Lung (tissue), 12 donors: Measurements from ENCODE around the gene EN1. TPM values are rescaled to one million over a fixed set of nuclear protein-coding genes. Genes with fewer than 3 reads are reported as not detected.

ENCODE experiments used
- ATAC-seq: fragments of 200-7000 bp; cut with Tn5 transposase; one replicate; pipeline ENCODE4 v1.9.1; 2020; ENCODE audit warnings: moderate number of reproducible peaks; ENCODE audit not compliant: insufficient read depth, low FRiP score
- DNase-seq, 3 donors: peaks; one replicate each; pipeline ENCODE4 v3.0.0-alpha.2; 2013 to 2017
- H3K27ac ChIP-seq, 2 donors: one replicate each; pipeline ENCODE4 v1.5.1; 2013; ENCODE audit warnings: mild to moderate bottlenecking in 2 of 2, moderate library complexity in 2 of 2, control low read depth in 1 of 2, inconsistent platforms in 1 of 2, low read depth in 1 of 2, low read length in 1 of 2
- H3K27me3 ChIP-seq, 3 donors: one replicate each; pipeline ENCODE4 v1.5.1; 2013; ENCODE audit warnings: low read length in 2 of 3; ENCODE audit not compliant: control insufficient read depth in 3 of 3, insufficient read depth in 3 of 3
- H3K36me3 ChIP-seq, 4 donors: one replicate each; pipeline ENCODE4 v1.5.1; 2013; ENCODE audit warnings: low read length in 4 of 4, mild to moderate bottlenecking in 1 of 4, moderate library complexity in 1 of 4; ENCODE audit not compliant: control insufficient read depth in 4 of 4, insufficient read depth in 4 of 4
- H3K4me1 ChIP-seq, 5 donors: one replicate each; pipeline ENCODE4 v1.5.1; 2013; ENCODE audit warnings: low read length in 5 of 5, mild to moderate bottlenecking in 2 of 5, moderate library complexity in 1 of 5; ENCODE audit not compliant: control insufficient read depth in 5 of 5, insufficient read depth in 5 of 5
- H3K4me3 ChIP-seq: one replicate; pipeline ENCODE4 v1.5.1; 2013; ENCODE audit warnings: mild to moderate bottlenecking, control low read depth, moderate library complexity
- H3K9ac ChIP-seq, 2 donors: one replicate each; pipeline ENCODE4 v1.5.1; 2013; ENCODE audit warnings: low read length in 2 of 2, control low read depth in 1 of 2; ENCODE audit not compliant: insufficient read depth in 1 of 2
- H3K9me3 ChIP-seq, 4 donors: one replicate each; pipeline ENCODE4 v1.5.1; 2013; ENCODE audit warnings: low read length in 3 of 4, mild to moderate bottlenecking in 1 of 4, moderate library complexity in 1 of 4; ENCODE audit not compliant: control insufficient read depth in 4 of 4, insufficient read depth in 3 of 4
- WGBS, 2 donors: extraction: QIAGEN DNeasy Blood & Tissue Kit; methylation state at CpG; one replicate each; pipeline ENCODE4 v1.1.7; 2013; 5-methylcytosine and 5-hydroxymethylcytosine counted together
- polyA plus RNA-seq, 2 donors: library from polyadenylated mRNA; stranded (reverse); fragments of 200-250 nt; gene quantifications; one replicate each; pipeline ENCODE4 v1.2.1, GENCODE V29; 2013
- total RNA-seq, 2 donors: library from RNA; depleted of rRNA in 1 of 2; stranded (reverse); fragments of >200 nt in 1 of 2; gene quantifications; one replicate each; pipeline ENCODE4 v1.2.1, GENCODE V29; 2014 to 2021
- TF ChIP-seq, protein P1 (sequence below): IDR thresholded peaks from 2 replicates; pipeline ENCODE4 v1.5.1; 2012; ENCODE audit warnings: mild to moderate bottlenecking; ENCODE audit errors: control extremely low read depth, extremely low read depth
- donor health status: control.
- donor health status: control.
- donor health status: Bipolar disorder and iron deficiency.
- donor health status: healthy.
- donor health status: DM: yes; HTN: yes; CAD: no.

Gene EN1
- total and polyA plus RNA-seq, 4 donors = not detected

DNA sequence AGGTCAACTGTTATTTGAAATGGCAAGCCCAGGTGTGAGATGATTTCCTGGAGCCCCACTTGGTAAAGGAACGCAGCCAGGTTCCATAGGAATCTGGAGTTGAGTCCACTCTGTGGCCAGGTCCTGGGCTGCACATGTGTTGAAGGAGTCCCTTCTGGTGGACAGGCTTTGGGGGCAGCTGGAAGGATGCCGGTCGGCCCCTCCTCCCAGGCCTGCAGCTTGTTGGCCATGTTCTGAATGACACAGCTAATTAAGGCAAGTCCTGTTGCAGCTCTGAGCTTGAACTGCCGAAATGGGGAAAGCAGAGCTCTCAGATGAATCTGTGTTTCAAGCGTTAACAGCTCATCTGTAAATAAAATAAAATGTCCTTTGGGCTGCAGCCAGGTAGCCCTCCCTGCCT, 23.8 kb downstream of the EN1 start:
- no peak for ATAC-seq
- H3K4me1 ChIP-seq = no peaks in the 10 kb centered on the region
- H3K27ac ChIP-seq = no peak overlapping the region
- peak in 1 of 3 donors; percentile 36 for DNase-seq
- no peaks in the 10 kb centered on the region for H3K36me3 ChIP-seq
- TF ChIP-seq, protein P1, sequence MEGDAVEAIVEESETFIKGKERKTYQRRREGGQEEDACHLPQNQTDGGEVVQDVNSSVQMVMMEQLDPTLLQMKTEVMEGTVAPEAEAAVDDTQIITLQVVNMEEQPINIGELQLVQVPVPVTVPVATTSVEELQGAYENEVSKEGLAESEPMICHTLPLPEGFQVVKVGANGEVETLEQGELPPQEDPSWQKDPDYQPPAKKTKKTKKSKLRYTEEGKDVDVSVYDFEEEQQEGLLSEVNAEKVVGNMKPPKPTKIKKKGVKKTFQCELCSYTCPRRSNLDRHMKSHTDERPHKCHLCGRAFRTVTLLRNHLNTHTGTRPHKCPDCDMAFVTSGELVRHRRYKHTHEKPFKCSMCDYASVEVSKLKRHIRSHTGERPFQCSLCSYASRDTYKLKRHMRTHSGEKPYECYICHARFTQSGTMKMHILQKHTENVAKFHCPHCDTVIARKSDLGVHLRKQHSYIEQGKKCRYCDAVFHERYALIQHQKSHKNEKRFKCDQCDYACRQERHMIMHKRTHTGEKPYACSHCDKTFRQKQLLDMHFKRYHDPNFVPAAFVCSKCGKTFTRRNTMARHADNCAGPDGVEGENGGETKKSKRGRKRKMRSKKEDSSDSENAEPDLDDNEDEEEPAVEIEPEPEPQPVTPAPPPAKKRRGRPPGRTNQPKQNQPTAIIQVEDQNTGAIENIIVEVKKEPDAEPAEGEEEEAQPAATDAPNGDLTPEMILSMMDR = no peak
- H3K9ac ChIP-seq = no peak overlapping the region
- 53 to 56% methylated on average over 5 of the region's 5 CpGs for WGBS, 2 donors
- peaks cover 8 to 76% (median 53%) of the 10 kb centered on the region in 3 donors for H3K27me3 ChIP-seq
- H3K9me3 ChIP-seq = peaks cover 0 to 3% (median 0%) of the 10 kb centered on the region in 4 donors
- H3K4me3 ChIP-seq = no peak overlapping the region

DNA sequence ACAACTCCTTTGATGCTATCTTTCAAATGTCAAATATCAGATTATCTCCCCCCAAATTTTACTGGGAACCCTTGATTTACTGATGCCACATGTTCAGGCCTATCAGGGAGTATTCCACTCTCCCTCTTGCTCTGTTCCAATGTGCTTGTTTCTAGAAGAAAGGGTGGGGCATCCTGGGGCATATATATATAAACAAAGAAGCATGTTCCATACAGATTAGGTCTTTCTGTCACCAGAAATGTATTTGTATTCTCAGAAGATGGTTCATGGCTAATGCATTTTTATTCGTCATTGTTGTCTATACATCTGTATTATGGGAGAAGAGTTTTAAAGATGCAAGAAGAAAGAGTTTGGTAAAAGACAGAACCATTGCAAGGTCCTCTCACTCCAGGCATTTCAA, 24.9 kb downstream of the EN1 start:
- Histone ChIP-seq H3K4me1 (no peaks in the 10 kb centered on the region), H3K4me3 (no peak overlapping the region), H3K9me3 (peaks cover 0 to 4% (median 0%) of the 10 kb centered on the region in 4 donors), H3K9ac (no peak overlapping the region), H3K36me3 (no peaks in the 10 kb centered on the region), H3K27me3 (peaks cover 8 to 77% (median 52%) of the 10 kb centered on the region in 3 donors), H3K27ac (no peak overlapping the region)
- TF ChIP-seq, protein P1 = no peak
- ATAC-seq = no peak
- 0 to 44% methylated on average over 1 of the region's 1 CpG for WGBS, 2 donors
- no peak for DNase-seq

DNA sequence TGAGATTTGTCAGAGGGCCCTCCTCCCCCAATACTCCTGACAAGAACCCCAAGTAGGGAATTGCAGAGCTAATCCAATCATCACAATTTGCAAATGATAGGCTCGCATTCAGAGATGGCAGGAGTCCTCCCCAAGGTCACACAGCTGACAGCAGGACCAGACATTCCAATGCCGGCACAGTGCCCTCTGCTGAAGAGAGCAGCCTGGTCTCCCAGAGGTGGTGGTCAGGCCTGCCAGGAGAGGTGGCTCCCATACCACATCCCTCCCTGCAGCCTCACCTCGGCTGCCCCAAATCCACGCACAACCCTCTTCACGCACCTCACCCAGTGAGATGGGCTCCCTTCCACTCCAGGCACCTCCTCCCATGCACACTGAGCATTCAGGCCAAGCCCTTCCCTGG, 25.4 kb downstream of the EN1 start:
- no peak for ATAC-seq
- Histone ChIP-seq H3K9ac (no peak overlapping the region), H3K4me3 (no peak overlapping the region), H3K9me3 (peaks cover 0 to 4% (median 0%) of the 10 kb centered on the region in 4 donors), H3K4me1 (no peaks in the 10 kb centered on the region), H3K27ac (no peak overlapping the region), H3K27me3 (peaks cover 6 to 73% (median 50%) of the 10 kb centered on the region in 3 donors), H3K36me3 (no peaks in the 10 kb centered on the region)
- 71 to 76% methylated on average over 5 of the region's 5 CpGs for WGBS, 2 donors
- no peak for DNase-seq
- TF ChIP-seq, protein P1 = no peak

DNA sequence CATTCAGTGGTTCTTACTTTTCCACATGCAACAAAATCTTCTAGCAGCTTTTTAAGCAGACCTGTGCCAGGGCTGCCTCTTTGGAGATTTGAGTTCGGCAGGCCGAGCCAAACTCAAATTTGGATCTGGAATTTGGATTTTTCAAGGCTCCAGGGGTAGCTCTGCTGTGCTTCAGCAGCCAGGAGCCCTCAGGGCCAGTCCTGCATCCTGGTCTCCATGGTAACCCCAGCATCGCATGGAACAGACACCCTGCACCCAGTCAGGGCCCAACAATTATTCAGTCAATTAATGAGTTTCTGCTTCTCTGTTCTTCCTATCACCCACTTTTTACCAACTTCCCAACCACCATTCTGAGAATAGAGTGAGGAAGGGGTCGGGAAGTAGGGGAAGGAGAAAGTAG, 30.0 kb downstream of the EN1 start:
- no peaks in the 10 kb centered on the region for H3K36me3 ChIP-seq
- no peak overlapping the region for H3K9ac ChIP-seq
- peaks cover 0 to 6% (median 0%) of the 10 kb centered on the region in 4 donors for H3K9me3 ChIP-seq
- DNase-seq (no peak), ATAC-seq (no peak)
- 70 to 81% methylated on average over 4 of the region's 4 CpGs for WGBS, 2 donors
- H3K27me3 ChIP-seq = peaks cover 2 to 47% (median 23%) of the 10 kb centered on the region in 3 donors
- H3K27ac ChIP-seq = no peak overlapping the region
- no peak overlapping the region for H3K4me3 ChIP-seq
- no peaks in the 10 kb centered on the region for H3K4me1 ChIP-seq
- TF ChIP-seq, protein P1 = no peak
